HL-60 (cell line): ENCODE measurements around the gene DLL3.

Experiments
- DNase-seq, 2 experiments: peaks; one replicate each; pipeline ENCODE4 v3.0.0-alpha.2; 2010 to 2020; ENCODE audit warnings: low read depth in 1 of 2, low spot score in 1 of 2
- H3K27ac ChIP-seq: fragments of 250-450 bp; sonication (Bioruptor Pico); replicated peaks from 2 replicates; pipeline ENCODE4 v1.5.1; 2020; ENCODE audit warnings: mild to moderate bottlenecking, moderate library complexity
- H3K27me3 ChIP-seq: fragments of 250-450 bp; sonication (Bioruptor Pico); 2 replicates; pipeline ENCODE4 v1.5.1; 2021; ENCODE audit warnings: mild to moderate bottlenecking, moderate library complexity; ENCODE audit not compliant: insufficient read depth, poor library complexity, severe bottlenecking
- H3K4me3 ChIP-seq: replicated peaks from 2 replicates; pipeline ENCODE4 v1.5.1; 2011; ENCODE audit warnings: mild to moderate bottlenecking, control low read depth, low read length; ENCODE audit not compliant: insufficient read depth
- GABPA ChIP-seq: IDR thresholded peaks from 2 replicates; pipeline ENCODE4 v1.6.1; 2012; ENCODE audit warnings: low read depth
- POLR2AphosphoS5 ChIP-seq: IDR thresholded peaks from 2 replicates; pipeline ENCODE4 v1.6.1; 2012; ENCODE audit warnings: low read depth
- SPI1 ChIP-seq: IDR thresholded peaks from 2 replicates; pipeline ENCODE4 v1.6.1; 2012; ENCODE audit warnings: low read depth, mild to moderate bottlenecking, borderline replicate concordance
- TF ChIP-seq, protein P1 (sequence below): IDR thresholded peaks from one replicate; pipeline ENCODE4 v1.5.1; 2011; ENCODE audit warnings: low read length, control low read depth, inconsistent platforms; ENCODE audit not compliant: insufficient read depth
- TF ChIP-seq, protein P2 (sequence below): IDR thresholded peaks from 2 replicates; pipeline ENCODE4 v1.6.1; 2012; ENCODE audit warnings: low read depth; ENCODE audit not compliant: insufficient replicate concordance

Gene DLL3

DNA sequence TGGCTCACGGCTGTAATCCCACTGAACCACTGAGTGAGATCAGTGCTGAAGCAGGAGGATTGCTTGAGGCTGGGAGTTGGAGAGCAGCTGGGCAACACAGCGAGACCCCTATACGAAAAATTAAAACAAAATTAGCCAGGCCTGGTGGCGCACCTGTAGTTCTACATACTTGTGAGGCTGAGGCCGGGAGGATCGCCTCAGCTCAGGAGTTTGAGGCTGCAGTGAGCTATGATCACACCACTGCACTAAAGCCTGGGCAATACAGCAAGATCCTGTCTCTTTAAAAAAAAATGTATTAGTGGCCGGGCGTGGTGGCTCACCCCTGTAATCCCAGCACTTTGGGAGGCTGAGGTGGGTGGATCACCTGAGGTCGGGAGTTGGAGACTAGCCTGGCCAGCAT, 9.9 kb downstream of the DLL3 start:
- TF ChIP-seq SPI1: no peak
- no peak for TF ChIP-seq GABPA
- TF ChIP-seq, protein P1, sequence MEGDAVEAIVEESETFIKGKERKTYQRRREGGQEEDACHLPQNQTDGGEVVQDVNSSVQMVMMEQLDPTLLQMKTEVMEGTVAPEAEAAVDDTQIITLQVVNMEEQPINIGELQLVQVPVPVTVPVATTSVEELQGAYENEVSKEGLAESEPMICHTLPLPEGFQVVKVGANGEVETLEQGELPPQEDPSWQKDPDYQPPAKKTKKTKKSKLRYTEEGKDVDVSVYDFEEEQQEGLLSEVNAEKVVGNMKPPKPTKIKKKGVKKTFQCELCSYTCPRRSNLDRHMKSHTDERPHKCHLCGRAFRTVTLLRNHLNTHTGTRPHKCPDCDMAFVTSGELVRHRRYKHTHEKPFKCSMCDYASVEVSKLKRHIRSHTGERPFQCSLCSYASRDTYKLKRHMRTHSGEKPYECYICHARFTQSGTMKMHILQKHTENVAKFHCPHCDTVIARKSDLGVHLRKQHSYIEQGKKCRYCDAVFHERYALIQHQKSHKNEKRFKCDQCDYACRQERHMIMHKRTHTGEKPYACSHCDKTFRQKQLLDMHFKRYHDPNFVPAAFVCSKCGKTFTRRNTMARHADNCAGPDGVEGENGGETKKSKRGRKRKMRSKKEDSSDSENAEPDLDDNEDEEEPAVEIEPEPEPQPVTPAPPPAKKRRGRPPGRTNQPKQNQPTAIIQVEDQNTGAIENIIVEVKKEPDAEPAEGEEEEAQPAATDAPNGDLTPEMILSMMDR: no peak
- no peak for TF ChIP-seq POLR2AphosphoS5
- TF ChIP-seq, protein P2, sequence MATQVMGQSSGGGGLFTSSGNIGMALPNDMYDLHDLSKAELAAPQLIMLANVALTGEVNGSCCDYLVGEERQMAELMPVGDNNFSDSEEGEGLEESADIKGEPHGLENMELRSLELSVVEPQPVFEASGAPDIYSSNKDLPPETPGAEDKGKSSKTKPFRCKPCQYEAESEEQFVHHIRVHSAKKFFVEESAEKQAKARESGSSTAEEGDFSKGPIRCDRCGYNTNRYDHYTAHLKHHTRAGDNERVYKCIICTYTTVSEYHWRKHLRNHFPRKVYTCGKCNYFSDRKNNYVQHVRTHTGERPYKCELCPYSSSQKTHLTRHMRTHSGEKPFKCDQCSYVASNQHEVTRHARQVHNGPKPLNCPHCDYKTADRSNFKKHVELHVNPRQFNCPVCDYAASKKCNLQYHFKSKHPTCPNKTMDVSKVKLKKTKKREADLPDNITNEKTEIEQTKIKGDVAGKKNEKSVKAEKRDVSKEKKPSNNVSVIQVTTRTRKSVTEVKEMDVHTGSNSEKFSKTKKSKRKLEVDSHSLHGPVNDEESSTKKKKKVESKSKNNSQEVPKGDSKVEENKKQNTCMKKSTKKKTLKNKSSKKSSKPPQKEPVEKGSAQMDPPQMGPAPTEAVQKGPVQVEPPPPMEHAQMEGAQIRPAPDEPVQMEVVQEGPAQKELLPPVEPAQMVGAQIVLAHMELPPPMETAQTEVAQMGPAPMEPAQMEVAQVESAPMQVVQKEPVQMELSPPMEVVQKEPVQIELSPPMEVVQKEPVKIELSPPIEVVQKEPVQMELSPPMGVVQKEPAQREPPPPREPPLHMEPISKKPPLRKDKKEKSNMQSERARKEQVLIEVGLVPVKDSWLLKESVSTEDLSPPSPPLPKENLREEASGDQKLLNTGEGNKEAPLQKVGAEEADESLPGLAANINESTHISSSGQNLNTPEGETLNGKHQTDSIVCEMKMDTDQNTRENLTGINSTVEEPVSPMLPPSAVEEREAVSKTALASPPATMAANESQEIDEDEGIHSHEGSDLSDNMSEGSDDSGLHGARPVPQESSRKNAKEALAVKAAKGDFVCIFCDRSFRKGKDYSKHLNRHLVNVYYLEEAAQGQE: no peak
- Histone ChIP-seq H3K27me3 (peaks cover 22% of the 10 kb centered on the region), H3K4me3 (no peak overlapping the region), H3K27ac (no peak overlapping the region)
- no peak for DNase-seq

DNA sequence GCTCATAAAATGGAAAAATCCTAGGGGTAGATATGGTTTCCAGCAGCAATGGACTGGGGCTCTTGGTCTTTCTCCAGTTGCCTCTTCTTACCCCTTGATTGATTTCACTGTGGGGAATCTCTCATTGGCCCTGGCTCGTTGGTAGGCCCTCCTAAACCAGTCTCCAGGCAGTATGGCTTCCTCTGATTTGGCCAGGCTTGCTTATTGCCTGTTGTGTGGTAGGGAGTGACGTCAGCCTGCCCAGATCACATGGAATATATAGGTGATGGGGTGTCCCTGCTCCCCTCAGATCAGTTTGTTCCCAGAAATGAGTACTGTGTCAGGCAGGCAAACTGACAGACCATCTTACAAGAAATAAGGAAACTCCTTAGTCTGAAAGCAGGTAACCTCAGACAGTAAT, 10.5 kb downstream of the DLL3 start:
- Histone ChIP-seq H3K27ac (no peak overlapping the region), H3K27me3 (peaks cover 28% of the 10 kb centered on the region), H3K4me3 (no peak overlapping the region)
- TF ChIP-seq POLR2AphosphoS5 (no peak), GABPA (no peak), SPI1 (no peak)
- TF ChIP-seq, protein P1: no peak
- TF ChIP-seq, protein P2: no peak
- no peak for DNase-seq

DNA sequence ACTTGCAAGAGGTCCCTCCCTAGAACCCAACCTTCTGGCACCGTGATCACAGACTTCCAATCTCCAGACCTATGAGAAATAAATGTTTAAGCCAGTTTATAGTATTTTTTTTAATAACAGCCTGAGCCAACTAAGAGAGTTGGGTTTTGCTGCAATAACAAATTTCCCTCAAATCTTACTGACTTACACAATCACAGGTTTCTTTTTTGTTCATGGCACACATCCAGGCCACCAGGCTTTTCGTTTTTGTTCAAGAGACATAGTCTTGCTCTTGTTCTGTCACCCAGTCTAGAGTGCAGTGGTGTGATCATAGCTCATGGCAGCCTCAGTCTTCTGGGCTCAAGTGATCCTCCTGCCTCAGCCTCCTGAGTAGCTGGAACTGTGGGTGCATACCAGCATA, 14.2 kb downstream of the DLL3 start:
- no peak for DNase-seq
- no peak overlapping the region for H3K4me3 ChIP-seq
- H3K27ac ChIP-seq: no peak overlapping the region
- TF ChIP-seq, protein P2: no peak
- TF ChIP-seq SPI1 (no peak), POLR2AphosphoS5 (no peak), GABPA (no peak)
- TF ChIP-seq, protein P1: no peak
- H3K27me3 ChIP-seq: peaks cover 40% of the 10 kb centered on the region
